DLD1 (cell line): ENCODE data around the gene UCHL5.
"Not testable (repeated sequence)": the region's sequence is repeated elsewhere in the genome, so short reads cannot be mapped to it uniquely, and the experiment has no call there.

Source experiments
- in situ Hi-C: cut with HindIII; loops from 2 replicates; pipeline ENCODE4 v1.10.0; 2017; ENCODE audit warnings: low sequenced_read_pairs

Gene UCHL5

DNA sequence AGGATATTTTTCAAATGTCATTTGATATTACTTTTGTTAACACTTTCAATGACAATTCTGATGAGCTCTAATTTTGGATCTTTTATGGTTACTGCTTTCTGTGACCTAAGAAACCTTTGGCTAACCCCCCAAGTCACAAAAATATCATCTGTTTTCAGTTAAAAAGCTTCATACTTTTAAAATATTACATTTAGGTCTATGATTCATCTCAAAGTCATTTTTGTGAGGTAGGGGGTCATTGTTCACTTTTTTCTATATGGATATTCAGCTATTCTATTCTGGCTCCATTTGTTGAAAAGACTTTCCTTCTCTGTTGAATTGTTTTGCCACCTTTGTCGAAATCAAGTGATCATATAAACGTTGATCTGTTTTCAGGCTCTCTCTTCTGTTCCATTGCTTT lies 44.8 kb downstream of the UCHL5 start:
- in situ Hi-C loops, result loop anchor here (25.0 kb wide), 2 partner anchors 202 to 402 kb away; partner anchors contain the start of gene RGS2

GRCh38 chr1:193013707-193014106 lies 45.5 kb downstream of the UCHL5 start:
- in situ Hi-C loops, result loop anchor here (25.0 kb wide), 2 partner anchors 201 to 401 kb away; partner anchors contain the start of gene RGS2

DNA sequence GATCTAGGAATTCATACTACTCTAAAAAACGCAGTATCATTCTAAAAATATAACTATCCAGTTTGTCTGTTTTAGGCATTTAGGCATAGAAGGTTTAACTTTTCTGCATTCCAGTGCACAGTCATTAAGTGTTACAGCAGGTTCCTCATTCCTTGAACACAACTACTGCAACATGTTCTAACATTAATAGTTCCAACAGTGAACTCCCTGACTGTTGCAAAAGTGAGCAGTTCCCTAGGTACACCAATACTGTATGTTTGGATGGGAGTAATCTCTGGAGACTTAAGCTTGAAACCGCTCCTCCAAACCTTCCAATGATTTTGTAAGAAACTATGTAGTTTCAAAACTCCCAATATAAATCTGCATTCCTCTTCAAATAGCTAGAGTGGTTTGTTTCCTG lies 46.2 kb downstream of the UCHL5 start:
- in situ Hi-C loops, result loop anchor here (25.0 kb wide), 2 partner anchors 201 to 401 kb away; partner anchors contain the start of gene RGS2

DNA sequence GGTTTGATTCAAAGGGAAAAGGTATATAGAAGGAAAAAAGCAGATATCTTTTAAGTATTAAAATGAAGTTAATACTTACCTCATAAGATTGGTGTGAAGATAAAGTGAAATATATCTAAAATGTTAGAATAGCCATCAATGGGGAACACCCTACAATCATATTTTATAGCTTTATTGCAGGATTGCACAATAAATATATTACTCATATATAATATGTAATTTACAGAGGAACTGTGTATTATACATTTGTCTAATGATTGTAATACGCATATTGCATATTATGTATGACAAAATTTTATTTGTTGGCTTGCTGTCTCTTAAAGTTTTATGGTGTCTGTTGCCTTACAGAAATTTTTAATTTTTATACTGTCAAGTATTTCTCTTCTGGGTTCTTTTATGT lies 47.8 kb downstream of the UCHL5 start:
- in situ Hi-C loops, result loop anchor here (25.0 kb wide), 2 partner anchors 199 to 399 kb away; partner anchors contain the start of gene RGS2

GRCh38 chr1:193009501-193009900 lies 49.7 kb downstream of the UCHL5 start:
- in situ Hi-C loops, result loop anchor here (25.0 kb wide), 2 partner anchors 197 to 397 kb away; partner anchors contain the start of gene RGS2

GRCh38 chr1:193005785-193006184 lies 53.4 kb downstream of the UCHL5 start:
- in situ Hi-C loops, result loop anchor here (25.0 kb wide), 2 partner anchors 193 to 393 kb away; partner anchors contain the start of gene RGS2

- in situ Hi-C loops, result no loop called here
These were observed 60.6 kb downstream of the UCHL5 start for GRCh38 chr1:192998536-192998935.

DNA sequence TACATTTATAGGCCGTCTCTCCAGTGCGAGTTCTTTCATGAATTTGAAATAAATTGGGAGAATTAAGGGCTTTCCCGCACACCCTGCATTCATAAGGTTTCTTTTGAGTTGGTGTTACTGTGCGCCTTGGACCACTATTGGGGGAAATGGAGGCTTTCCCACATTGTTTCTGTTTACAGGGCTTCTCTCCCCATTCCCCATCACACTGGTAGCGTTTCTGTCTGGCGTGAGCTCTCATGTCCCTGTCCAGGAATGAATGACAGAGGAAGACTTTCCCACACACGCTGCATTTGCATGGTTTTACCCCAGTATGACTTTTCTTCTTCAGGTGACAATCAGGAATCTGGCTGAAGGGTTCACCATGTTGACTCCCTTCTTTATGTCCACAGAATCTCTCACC lies 65.0 kb downstream of the UCHL5 start:
- in situ Hi-C loops, result no loop called here

DNA sequence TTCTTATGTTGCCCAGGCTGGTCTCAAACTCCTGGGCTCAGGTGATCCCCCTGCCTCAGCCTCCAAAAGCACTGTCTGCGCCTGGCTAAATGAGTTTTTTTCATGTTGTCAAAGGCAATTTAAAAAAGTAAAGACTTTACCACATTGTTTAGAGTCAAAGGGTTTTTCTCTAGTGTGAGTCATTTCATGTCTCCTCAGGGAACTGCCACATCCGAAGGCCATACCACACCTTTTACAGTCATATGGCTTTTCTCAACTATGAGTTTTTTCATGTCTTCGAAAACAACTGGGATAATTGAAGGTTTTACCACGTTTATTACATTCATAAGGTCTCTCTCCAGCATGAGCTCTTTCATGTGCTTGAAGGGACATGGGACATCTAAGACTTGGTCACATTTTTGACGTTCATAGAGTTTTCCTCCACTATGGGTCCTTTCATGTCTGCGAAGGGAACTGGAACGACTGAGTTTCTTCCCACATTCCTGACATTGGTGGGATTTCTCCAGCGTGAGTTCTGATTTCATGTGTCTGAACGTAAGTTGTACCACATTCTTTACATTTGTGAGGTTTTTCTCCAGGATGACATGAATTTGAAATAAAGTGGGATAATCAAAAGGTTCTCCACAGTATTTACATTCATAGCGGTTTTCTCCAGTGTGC lies 65.6 kb downstream of the UCHL5 start:
- in situ Hi-C loops, result no loop called here

DNA sequence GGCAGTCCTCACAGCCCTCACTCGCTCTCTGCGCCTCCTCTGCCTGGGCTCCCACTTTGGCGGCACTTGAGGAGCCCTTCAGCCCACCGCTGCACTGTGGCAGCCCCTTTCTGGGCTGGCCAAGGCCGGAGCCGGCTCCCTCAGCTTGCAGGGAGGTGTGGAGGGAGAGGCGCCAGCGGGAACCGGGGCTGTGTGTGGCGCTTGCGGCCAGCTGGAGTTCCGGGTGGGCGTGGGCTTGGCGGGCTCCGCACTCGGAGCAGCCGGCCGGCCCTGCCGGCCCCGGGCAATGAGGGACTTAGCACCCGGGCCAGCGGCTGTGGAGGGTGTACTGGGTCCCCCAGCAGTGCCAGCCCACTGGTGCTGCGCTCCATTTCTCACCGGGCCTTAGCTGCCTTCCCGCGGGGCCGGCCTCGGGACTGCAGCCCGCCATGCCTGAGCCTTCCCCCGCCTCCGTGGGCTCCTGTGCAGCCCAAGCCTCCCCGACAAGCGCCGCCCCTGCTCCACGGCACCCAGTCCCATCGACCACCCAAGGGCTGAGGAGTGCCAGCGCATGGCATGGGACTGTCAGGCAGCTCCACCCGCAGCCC lies 72.3 kb downstream of the UCHL5 start:
- in situ Hi-C loops, result not testable (repeated sequence)

DNA sequence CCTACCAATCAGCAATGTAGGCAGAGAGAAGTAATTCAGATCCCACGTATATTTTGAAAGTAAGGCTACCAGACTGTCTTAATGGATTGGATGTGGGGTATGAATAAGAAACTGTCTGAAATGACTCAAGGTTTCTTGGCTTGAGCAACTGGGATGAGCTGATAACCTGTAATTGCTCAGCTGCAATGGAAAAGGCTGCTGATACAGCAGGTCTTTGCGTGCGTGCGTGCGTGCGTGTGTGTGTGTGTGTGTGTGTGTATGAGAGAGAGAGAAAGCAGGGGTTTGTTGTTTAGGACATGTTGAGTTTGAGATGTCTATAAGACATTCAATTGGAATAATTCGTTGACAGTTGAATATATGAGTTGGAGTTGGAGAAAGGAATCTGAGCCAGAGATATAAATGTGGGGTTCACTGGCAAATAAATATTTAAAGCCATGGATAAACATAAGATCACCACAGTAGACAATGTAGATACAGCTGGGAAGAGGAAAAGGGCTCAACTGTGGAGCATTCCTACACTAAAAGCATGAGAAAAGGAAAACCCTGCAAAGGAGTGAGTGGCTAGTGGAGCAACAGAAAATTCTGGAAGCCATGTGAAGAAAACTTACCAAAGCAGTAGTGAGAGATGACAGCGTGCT lies 72.9 kb downstream of the UCHL5 start:
- in situ Hi-C loops, result no loop called here

DNA sequence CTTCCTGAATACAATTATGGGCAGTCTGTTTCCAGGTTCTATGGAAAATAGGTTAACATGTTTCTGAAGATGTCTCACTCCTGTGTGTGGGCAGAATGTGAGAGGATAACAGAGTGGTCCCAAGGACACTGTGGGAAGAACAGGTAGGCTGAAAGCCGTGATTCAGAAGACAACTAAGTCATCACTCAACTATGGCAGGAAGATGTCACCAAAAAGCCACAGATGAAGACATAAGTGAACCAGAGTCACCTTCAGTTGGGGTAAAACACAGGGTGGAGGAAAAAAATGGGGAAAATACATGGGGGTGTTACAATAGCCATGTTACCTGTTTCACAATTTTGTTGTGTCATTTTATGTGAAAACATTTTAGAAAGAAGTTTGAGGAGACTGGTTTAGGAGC lies 75.1 kb downstream of the UCHL5 start:
- in situ Hi-C loops, result no loop called here

DNA sequence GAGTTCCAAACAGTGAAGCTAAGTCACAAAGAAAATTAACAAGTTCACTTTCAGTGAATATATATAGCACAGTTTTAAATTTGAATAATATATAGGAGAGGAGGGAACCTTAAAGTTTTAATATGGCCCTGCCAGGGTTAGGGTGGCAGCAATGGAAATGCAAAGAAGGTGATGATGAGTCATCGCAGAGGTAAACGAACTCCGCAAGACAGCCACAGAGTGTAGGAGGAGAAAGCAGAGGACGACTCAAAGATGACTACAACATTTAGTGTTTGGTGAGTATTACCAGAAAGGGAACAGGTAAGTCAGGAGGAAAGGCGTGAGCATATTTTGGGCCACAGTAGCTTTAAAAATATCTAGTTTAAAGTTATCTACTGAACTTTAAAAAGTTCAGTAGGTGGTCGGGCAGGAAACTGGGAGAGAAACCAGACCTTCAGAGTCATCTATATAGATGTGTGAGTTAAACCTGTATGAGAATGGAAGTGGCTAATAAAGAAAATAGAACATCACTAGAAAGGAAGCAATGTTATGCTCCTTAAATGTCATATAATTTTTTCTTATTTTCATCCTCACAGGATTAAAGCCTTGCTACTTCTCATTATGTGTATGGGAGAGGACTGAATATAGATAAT lies 75.7 kb downstream of the UCHL5 start:
- in situ Hi-C loops, result no loop called here

- in situ Hi-C loops, result no loop called here
These were observed 78.3 kb downstream of the UCHL5 start for GRCh38 chr1:192980856-192981255.

DNA sequence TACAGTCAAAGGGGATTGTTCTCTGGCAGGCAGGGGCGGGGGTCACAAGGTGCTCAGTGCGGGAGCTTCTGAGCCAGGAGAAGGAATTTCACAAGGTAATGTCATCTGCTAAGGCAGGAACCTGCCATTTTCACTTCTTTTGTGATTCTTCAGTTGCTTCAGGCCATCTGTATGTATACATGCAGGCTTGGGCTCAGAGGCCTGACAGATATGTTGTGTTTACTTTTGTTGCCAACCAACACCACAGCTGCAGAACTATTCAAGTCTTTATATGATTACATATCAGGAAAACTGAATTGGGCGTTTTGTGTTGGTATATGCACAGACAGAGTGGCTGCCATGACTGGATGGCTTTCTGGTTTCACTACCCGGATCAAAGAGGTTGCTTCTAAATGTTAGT lies 78.8 kb downstream of the UCHL5 start:
- in situ Hi-C loops, result not testable (repeated sequence)

GRCh38 chr1:192979542-192979941 lies 79.6 kb downstream of the UCHL5 start:
- in situ Hi-C loops, result no loop called here

- in situ Hi-C loops, result no loop called here
These were observed 80.9 kb downstream of the UCHL5 start for GRCh38 chr1:192978195-192978710.

GRCh38 chr1:192977089-192977706 lies 82.0 kb downstream of the UCHL5 start:
- in situ Hi-C loops, result no loop called here

DNA sequence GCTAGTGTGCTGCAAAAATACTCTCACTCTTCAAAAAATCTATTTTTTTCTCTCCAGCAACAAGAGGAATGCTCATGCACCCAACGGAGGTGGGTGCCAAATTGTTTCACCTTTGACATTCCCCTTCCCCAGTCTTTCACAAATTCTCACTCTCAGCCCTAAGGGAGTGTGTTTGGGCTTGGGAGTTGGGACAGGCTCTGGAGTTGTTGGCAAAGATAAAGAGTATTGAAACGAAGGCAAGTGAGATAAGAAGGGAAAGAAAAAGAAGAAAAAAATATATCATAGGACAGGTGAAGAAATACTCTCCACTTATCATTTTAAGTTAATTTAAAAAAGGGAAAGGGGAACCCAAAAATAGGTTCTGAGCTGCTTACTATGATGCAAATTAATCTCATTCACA lies 82.6 kb downstream of the UCHL5 start:
- in situ Hi-C loops, result no loop called here

DNA sequence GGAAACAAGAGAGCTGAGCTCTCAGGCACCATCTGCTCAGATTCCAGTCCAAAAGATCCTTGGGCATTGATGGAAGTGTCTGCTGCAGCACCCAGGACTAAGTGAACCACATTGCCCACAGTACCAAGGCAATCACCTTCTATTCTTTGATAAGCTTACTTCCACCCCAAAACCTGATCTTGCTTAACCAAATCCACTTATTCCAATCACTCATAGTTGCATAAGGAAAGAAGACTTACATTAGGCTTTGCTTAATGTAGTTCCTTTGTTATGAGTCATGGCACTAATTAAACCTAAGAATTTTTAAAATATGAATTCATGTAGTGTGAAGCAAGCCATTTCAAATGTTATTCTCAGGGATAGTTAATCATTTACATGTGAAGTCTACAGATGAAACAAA lies 84.5 kb downstream of the UCHL5 start:
- in situ Hi-C loops, result no loop called here

DNA sequence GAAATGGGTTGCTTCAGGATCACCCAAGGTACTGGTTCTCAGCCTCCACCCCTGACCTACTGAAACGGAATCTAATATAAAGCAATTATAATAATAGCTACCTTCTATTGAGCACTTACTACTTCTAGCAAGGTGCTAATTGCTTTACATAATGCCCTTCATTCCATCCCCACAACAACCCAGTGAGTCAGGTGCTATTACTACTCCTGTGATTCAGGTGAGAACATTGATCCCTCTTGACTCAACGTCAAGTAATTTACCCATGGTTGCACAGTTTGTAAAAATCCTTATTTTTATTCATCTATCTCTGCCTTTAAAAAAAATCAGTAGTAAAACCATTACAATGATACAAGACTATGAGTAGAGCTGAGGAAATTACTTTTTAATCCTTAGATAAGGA lies 85.2 kb downstream of the UCHL5 start:
- in situ Hi-C loops, result no loop called here
